ENCODE measurements around the gene COL12A1. TPM values are rescaled to one million over a fixed set of nuclear protein-coding genes. Genes with fewer than 3 reads are reported as not detected.

COL12A1 gene
- total RNA-seq, 2 donors from 2014 or later = not detected

DNA sequence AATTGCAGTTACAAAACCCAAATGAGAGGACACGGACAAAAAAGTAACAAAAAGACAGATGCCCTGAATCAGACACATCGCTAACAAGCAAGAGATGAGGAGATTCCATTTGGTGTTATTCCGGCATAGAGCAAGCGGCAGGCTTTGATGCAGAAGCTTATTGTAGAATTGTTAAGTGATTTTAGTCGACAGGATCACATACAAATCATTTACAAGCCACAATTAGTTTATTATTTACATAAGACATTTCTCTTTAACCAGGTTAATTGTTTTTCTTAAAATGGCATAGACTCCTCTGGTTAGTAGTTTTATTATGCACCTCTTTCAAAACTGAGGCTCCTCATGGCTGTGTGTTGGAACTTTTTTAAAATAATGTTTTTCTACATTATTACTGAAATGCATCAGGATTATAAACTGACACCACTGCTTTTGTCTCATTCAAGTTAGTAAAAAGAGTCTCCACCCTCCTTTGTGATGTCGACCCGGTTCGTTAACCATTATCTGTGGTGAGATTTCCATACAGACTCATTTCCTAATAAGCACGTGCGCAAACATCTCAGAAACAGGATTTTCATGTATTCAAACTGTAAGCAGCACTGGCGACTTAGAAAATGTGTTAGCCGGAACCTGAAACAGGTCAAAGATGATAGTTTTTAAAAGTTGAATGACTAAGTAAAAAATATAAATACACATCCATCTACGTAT, 119.8 kb downstream of the COL12A1 start:
- Mint-ChIP-seq H3K9me3 (no peaks in the 10 kb centered on the region), H3K27me3 (peaks cover 18 to 19% of the 10 kb centered on the region in 2 donors), H3K27ac (no peak overlapping the region), H3K4me1 (ENCODE audit: low read depth in 2 of 2) (no peaks in the 10 kb centered on the region), H3K4me3 (no peak overlapping the region), H3K36me3 (no peaks in the 10 kb centered on the region)
- DNase-seq (ENCODE audit: low spot score) (no peak), ATAC-seq (no peak)

DNA sequence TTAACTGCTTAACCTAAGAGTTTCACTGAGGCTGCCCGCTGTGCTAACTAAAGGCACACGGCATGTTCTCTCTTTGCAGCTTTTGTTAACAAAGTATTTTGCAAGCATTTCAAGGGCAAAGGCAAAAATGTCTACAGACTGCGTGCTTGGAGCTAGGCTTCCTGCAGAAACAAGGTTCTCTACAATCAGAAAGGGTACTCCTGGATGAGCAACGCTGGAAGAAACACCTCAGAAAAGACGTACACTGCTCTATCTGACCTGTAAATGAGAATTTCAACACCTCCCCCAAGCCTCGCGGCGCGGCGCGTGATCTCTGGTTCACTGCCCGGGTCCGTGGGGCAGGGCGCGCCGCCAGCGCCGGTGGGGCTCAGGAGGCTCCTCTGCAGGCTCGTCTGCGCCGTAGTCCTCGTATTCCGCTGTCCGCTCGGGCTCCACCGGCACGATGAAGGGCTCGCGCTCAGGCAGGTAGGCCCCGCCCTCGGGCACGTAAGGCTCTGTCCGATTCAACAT, 120.9 kb downstream of the COL12A1 start:
- H3K27me3 Mint-ChIP-seq = peaks cover 18 to 19% of the 10 kb centered on the region in 2 donors
- H3K4me3 Mint-ChIP-seq = no peak overlapping the region
- H3K27ac Mint-ChIP-seq = no peak overlapping the region
- H3K36me3 Mint-ChIP-seq = no peaks in the 10 kb centered on the region
- DNase-seq (ENCODE audit: low spot score) (no peak), ATAC-seq (no peak)
- H3K9me3 Mint-ChIP-seq = peaks cover 4% of the 10 kb centered on the region
- no peaks in the 10 kb centered on the region for H3K4me1 Mint-ChIP-seq (ENCODE audit: low read depth in 2 of 2)

DNA sequence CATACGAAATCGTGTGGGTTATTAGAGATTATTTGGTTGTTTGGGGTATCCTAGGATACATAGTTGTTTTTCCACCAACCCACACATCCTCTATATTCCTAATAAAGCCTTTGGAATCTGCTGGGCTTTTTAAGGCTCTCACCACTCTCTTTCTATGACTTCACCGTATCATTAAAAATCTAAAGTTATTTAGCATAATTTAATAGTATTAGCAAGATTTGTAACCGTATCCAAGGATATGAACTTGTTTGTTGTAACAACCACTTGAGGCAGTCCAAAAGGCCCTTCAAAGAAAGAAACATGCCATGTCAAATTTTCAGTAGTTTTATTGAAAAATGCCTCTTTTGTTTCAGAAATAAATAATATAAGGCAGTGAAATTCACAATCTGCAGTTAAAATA, 121.8 kb downstream of the COL12A1 start:
- no peaks in the 10 kb centered on the region for H3K36me3 Mint-ChIP-seq
- peaks cover 18 to 19% of the 10 kb centered on the region in 2 donors for H3K27me3 Mint-ChIP-seq
- H3K4me3 Mint-ChIP-seq = no peak overlapping the region
- no peaks in the 10 kb centered on the region for H3K4me1 Mint-ChIP-seq (ENCODE audit: low read depth in 2 of 2)
- no peak overlapping the region for H3K27ac Mint-ChIP-seq
- H3K9me3 Mint-ChIP-seq = peaks cover 4% of the 10 kb centered on the region
- DNase-seq (ENCODE audit: low spot score) (no peak), ATAC-seq (no peak)

DNA sequence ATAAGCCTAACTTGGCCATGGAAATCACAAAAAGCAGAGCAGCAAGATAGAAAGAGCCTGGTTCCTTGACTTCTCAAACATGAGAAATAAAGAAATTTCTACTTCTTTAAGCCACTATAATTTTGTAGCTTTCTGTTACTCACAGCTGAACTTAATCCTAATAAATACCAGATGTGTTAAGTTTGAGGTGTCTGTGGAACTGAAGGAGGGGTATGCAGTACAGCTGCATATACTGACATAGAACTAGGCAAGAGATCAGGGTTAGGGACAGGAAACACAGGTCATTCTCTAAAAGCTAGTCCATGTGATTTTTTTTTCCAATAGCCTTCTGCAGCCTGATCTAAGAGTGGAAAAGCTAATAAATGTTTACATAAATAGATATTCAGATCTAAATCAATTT, 123.9 kb downstream of the COL12A1 start:
- Mint-ChIP-seq H3K36me3 (no peaks in the 10 kb centered on the region), H3K27me3 (peaks cover 17 to 18% of the 10 kb centered on the region in 2 donors), H3K4me3 (no peak overlapping the region), H3K27ac (no peak overlapping the region), H3K4me1 (ENCODE audit: low read depth in 2 of 2) (no peaks in the 10 kb centered on the region), H3K9me3 (peaks cover 11% of the 10 kb centered on the region)
- ATAC-seq = no peak
- DNase-seq (ENCODE audit: low spot score) = no peak

GRCh38 chr6:75081047-75081446, 124.8 kb downstream of the COL12A1 start:
- no peak for ATAC-seq
- Mint-ChIP-seq H3K9me3 (peaks cover 11% of the 10 kb centered on the region), H3K4me1 (ENCODE audit: low read depth in 2 of 2) (no peaks in the 10 kb centered on the region), H3K27ac (no peak overlapping the region), H3K4me3 (no peak overlapping the region), H3K36me3 (no peaks in the 10 kb centered on the region), H3K27me3 (peaks cover 17 to 18% of the 10 kb centered on the region in 2 donors)
- no peak for DNase-seq (ENCODE audit: low spot score)

DNA sequence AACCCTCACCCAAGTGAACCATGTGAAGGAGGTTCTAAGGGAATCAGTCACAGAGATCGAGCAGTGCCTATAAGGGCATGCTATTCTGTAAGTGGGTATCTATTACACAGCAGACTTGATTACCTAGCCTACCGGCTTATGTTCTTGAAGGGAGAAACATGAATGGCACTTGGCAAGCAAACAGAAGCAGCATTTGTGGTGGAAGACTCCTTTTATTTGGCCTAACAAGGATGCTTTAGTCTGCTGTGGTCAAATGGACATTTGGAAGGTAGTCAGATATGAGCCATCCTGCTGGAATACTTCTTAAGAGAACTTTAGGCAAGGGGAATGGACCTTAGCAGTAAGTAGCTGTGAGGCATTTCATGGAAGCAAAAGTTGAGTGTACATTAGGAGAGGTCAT, 126.3 kb downstream of the COL12A1 start:
- H3K27ac Mint-ChIP-seq = no peak overlapping the region

GRCh38 chr6:75077701-75078100, 128.2 kb downstream of the COL12A1 start:
- H3K27ac Mint-ChIP-seq = no peak overlapping the region
- no peaks in the 10 kb centered on the region for H3K4me1 Mint-ChIP-seq (ENCODE audit: low read depth in 2 of 2)
- ATAC-seq = no peak
- H3K36me3 Mint-ChIP-seq = no peaks in the 10 kb centered on the region
- H3K4me3 Mint-ChIP-seq = no peak overlapping the region
- no peaks in the 10 kb centered on the region for H3K27me3 Mint-ChIP-seq
- no peak for DNase-seq (ENCODE audit: low spot score)
- peaks cover 11% of the 10 kb centered on the region for H3K9me3 Mint-ChIP-seq

More for the DNA sequence above, 126.3 kb downstream of the COL12A1 start:
- Mint-ChIP-seq H3K4me1 (ENCODE audit: low read depth in 2 of 2) (no peaks in the 10 kb centered on the region), H3K27me3 (peaks cover 5 to 6% of the 10 kb centered on the region in 2 donors), H3K36me3 (no peaks in the 10 kb centered on the region), H3K9me3 (peaks cover 11% of the 10 kb centered on the region), H3K4me3 (no peak overlapping the region)
- DNase-seq (ENCODE audit: low spot score) = no peak
- ATAC-seq = no peak

- DNase-seq (ENCODE audit: low spot score) (no peak), ATAC-seq (no peak)
- Mint-ChIP-seq H3K4me3 (no peak overlapping the region), H3K27me3 (no peaks in the 10 kb centered on the region), H3K36me3 (no peaks in the 10 kb centered on the region), H3K27ac (no peak overlapping the region), H3K4me1 (ENCODE audit: low read depth in 2 of 2) (no peaks in the 10 kb centered on the region), H3K9me3 (peaks cover 18% of the 10 kb centered on the region)
These were observed 129.8 kb downstream of the COL12A1 start for GRCh38 chr6:75076009-75076408.

DNA sequence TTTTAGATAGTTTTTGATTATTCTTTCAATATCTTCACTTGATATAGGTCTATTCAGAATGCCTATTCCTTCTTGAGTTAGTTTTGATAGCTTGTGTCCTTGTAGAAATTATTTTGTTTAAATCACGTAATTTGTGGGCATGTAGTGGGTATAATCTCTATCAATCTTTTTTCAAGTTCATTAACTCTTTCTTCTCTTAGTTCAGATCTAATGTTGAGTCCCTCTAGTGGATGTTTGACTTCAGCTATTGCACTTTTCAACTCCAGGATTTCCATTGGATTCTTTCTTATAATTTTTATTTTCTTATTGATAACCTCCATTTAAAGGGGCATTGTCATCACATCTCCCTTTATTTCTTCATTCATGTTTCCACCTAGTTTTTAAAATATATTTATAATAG, 135.6 kb downstream of the COL12A1 start:
- no peaks in the 10 kb centered on the region for H3K36me3 Mint-ChIP-seq
- H3K9me3 Mint-ChIP-seq = peaks cover 11% of the 10 kb centered on the region
- ATAC-seq (no peak), DNase-seq (ENCODE audit: low spot score) (no peak)
- no peaks in the 10 kb centered on the region for H3K27me3 Mint-ChIP-seq
- no peak overlapping the region for H3K27ac Mint-ChIP-seq
- H3K4me3 Mint-ChIP-seq = no peak overlapping the region
- H3K4me1 Mint-ChIP-seq (ENCODE audit: low read depth in 2 of 2) = no peaks in the 10 kb centered on the region

DNA sequence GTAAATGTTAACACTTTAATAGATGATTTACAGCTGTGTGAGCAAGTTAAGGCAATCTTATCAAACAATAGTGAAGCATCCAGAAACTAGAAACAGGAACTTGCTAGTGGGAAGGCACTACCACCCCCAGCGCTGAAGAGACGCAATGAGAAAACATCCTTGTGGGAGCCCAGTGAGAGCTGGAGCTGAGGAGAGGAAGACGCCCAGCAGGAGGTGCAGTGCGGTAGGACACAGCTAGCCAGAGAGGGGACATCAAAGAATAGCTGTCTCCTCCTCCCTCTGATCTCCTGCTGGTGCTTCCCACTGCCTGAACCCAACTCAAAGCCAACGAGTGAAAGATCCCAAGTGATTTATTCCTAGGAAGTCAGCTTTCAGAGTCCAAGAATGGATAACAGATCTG, 140.3 kb downstream of the COL12A1 start:
- Mint-ChIP-seq H3K36me3 (no peaks in the 10 kb centered on the region), H3K4me3 (no peak overlapping the region), H3K9me3 (peaks cover 16% of the 10 kb centered on the region), H3K27ac (no peak overlapping the region), H3K4me1 (ENCODE audit: low read depth in 2 of 2) (no peaks in the 10 kb centered on the region), H3K27me3 (no peaks in the 10 kb centered on the region)
- DNase-seq (ENCODE audit: low spot score) (no peak), ATAC-seq (no peak)

- H3K36me3 Mint-ChIP-seq = no peaks in the 10 kb centered on the region
- peaks cover 11% of the 10 kb centered on the region for H3K9me3 Mint-ChIP-seq
- H3K4me1 Mint-ChIP-seq (ENCODE audit: low read depth in 2 of 2) = no peaks in the 10 kb centered on the region
- H3K4me3 Mint-ChIP-seq = no peak overlapping the region
- no peak for DNase-seq (ENCODE audit: low spot score)
- H3K27ac Mint-ChIP-seq = no peak overlapping the region
- no peak for ATAC-seq
- no peaks in the 10 kb centered on the region for H3K27me3 Mint-ChIP-seq
These were observed 153.4 kb downstream of the COL12A1 start for GRCh38 chr6:75052491-75052890.

- Mint-ChIP-seq H3K4me3 (no peak overlapping the region), H3K27me3 (no peaks in the 10 kb centered on the region), H3K36me3 (no peaks in the 10 kb centered on the region), H3K27ac (no peak overlapping the region), H3K4me1 (ENCODE audit: low read depth in 2 of 2) (no peaks in the 10 kb centered on the region), H3K9me3 (peaks cover 13% of the 10 kb centered on the region)
- DNase-seq (ENCODE audit: low spot score) = no peak
- no peak for ATAC-seq
These were observed 156.5 kb downstream of the COL12A1 start for GRCh38 chr6:75049308-75049707.

GRCh38 chr6:75044846-75045245, 161.0 kb downstream of the COL12A1 start:
- no peak for DNase-seq (ENCODE audit: low spot score)
- no peaks in the 10 kb centered on the region for H3K27me3 Mint-ChIP-seq

DNA sequence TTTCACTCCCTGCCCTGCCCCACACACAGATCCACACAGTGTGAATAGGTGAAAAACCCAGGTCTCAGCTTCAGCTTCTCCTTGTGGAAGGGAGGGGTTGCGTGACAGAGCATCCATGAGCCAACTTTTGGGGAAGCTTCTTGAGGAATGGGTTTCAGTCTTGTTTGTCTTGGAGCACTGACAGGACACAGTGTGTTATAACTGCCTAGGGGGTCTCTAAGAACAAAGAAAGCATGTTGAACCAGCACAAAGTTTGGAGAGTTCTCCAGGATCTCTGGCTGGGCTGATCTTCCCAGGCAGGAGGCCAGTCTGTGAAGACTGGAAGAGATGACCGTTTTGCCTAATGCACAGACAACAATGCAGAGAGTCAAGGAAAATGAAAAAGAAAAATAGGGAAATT, 164.5 kb downstream of the COL12A1 start:
- no peak for ATAC-seq
- Mint-ChIP-seq H3K9me3 (peaks cover 16% of the 10 kb centered on the region), H3K36me3 (peaks cover 5% of the 10 kb centered on the region), H3K4me3 (no peak overlapping the region), H3K4me1 (ENCODE audit: low read depth in 2 of 2) (no peaks in the 10 kb centered on the region), H3K27ac (no peak overlapping the region), H3K27me3 (no peaks in the 10 kb centered on the region)
- no peak for DNase-seq (ENCODE audit: low spot score)

More at GRCh38 chr6:75044846-75045245, 161.0 kb downstream of the COL12A1 start:
- Mint-ChIP-seq H3K4me3 (no peak overlapping the region), H3K9me3 (peaks cover 17% of the 10 kb centered on the region), H3K4me1 (ENCODE audit: low read depth in 2 of 2) (no peaks in the 10 kb centered on the region), H3K27ac (no peak overlapping the region), H3K36me3 (peaks cover 5% of the 10 kb centered on the region)
- ATAC-seq = no peak
